Measurements from ENCODE around the gene JMJD8. TPM values are rescaled to one million over a fixed set of nuclear protein-coding genes. Genes with fewer than 3 reads are reported as not detected.

JMJD8 gene
- total RNA-seq, 4 donors from 2014 or later, result 73.2 to 114 (median 88.1) TPM

- 100% methylated on average over 3 of the region's 22 CpGs for WGBS
- peaks cover 10 to 25% (median 20%) of the 10 kb centered on the region in 4 donors for H3K4me1 ChIP-seq
- no peak overlapping the region for H3K27ac ChIP-seq (replicated peaks in 1 of 4)
- TF ChIP-seq EP300 (IDR thresholded peaks at IDR 0.05), result no peak
- TF ChIP-seq, protein P1, sequence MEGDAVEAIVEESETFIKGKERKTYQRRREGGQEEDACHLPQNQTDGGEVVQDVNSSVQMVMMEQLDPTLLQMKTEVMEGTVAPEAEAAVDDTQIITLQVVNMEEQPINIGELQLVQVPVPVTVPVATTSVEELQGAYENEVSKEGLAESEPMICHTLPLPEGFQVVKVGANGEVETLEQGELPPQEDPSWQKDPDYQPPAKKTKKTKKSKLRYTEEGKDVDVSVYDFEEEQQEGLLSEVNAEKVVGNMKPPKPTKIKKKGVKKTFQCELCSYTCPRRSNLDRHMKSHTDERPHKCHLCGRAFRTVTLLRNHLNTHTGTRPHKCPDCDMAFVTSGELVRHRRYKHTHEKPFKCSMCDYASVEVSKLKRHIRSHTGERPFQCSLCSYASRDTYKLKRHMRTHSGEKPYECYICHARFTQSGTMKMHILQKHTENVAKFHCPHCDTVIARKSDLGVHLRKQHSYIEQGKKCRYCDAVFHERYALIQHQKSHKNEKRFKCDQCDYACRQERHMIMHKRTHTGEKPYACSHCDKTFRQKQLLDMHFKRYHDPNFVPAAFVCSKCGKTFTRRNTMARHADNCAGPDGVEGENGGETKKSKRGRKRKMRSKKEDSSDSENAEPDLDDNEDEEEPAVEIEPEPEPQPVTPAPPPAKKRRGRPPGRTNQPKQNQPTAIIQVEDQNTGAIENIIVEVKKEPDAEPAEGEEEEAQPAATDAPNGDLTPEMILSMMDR (IDR thresholded peaks at IDR 0.05), result no peak
- no peak for TF ChIP-seq POLR2AphosphoS5 (IDR thresholded peaks at IDR 0.05)
- TF ChIP-seq POLR2A (IDR thresholded peaks at IDR 0.05; ENCODE audit: low read depth), result no peak
- H3K9me3 ChIP-seq, result no peaks in the 10 kb centered on the region
- H3K36me3 ChIP-seq, result peaks cover 0 to 62% (median 37%) of the 10 kb centered on the region in 4 donors
- H3K4me3 ChIP-seq, result no peak overlapping the region
- intact Hi-C loops (cut with DNase I), result no loop called here
- no peaks in the 10 kb centered on the region for H3K27me3 ChIP-seq
- no peak for DNase-seq (ENCODE audit: extremely low spot score)
Observed at GRCh38 chr16:657487-657886, 26.6 kb downstream of the JMJD8 start.

DNA sequence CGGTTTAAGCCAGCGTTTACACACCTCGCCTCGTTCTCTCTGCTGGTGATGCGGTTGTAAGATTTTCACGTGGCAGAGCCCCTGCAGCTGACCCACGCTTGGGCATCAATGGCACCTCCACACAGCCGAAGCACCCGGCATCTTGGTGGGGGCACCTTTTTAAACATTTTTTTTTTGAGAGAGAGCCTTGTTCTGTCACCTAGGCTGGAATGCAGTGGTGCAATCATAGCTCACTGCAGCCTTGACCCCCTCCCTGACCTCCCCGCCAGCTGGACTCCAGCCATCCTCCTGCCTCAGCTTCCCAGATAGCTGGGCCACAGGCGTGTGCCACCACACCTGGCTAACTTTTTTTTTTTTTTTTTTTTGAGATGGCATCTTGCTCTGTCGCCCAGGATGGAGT, 30.1 kb downstream of the JMJD8 start:
- H3K4me3 ChIP-seq, result no peak overlapping the region
- TF ChIP-seq EP300 (IDR thresholded peaks at IDR 0.05), result no peak
- TF ChIP-seq POLR2A (IDR thresholded peaks at IDR 0.05; ENCODE audit: low read depth), result no peak
- TF ChIP-seq, protein P1 (IDR thresholded peaks at IDR 0.05), result no peak
- TF ChIP-seq POLR2AphosphoS5 (IDR thresholded peaks at IDR 0.05), result no peak
- 91% methylated on average over 12 of the region's 12 CpGs for whole genome bisulfite sequencing
- H3K36me3 ChIP-seq, result peaks cover 0 to 70% (median 40%) of the 10 kb centered on the region in 4 donors
- no peak for DNase-seq (ENCODE audit: extremely low spot score)
- H3K27ac ChIP-seq (replicated peaks in 1 of 4), result no peak overlapping the region
- no peaks in the 10 kb centered on the region for H3K27me3 ChIP-seq
- H3K4me1 ChIP-seq, result peaks cover 8 to 21% (median 13%) of the 10 kb centered on the region in 4 donors
- intact Hi-C loops (cut with DNase I), result no loop called here
- no peaks in the 10 kb centered on the region for H3K9me3 ChIP-seq

DNA sequence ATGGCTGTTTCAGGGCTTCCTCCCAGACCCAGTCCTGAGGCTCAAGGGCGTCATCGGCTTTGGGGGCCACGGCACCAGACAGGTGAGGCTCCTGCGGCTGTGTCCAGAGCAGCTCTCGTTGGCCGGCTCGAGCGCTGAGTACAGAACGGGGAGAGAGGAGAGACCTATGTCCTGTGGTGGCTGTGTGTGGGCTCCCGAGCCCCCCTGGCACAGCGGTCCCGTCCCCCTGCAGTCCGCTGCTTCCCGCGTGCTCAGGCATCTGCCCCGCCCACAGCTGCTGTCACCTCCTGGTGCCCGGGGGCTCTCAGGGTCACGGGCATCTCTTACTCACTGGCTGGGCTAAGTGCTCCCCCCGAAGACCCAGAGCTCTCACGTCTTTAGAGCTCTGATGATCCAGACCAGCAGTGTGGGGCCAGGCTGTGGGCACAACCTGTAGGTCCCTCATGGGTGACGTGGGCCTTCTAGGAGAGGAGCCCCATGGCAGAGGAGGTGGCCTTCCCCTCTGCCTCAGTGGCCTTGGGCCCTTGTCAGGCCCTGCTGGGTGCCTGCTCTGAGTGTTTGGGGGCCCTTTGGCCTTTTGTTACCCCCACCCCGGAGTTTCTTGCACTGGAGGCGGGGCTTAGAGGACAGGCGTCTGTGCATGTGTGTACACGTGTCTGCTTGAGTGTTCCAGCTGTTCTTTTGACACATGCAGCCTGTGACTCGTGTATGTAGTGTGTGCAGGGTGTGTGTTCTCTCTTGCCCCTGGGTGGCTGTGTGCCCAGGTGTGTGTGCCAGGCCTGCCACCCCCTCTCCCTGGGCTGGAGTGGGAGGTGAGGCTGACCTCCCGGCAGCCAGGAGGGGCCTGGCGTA, 31.5 kb downstream of the JMJD8 start:
- Histone ChIP-seq H3K4me1 (peaks cover 19 to 32% (median 25%) of the 10 kb centered on the region in 4 donors), H3K36me3 (peaks cover 0 to 56% (median 30%) of the 10 kb centered on the region in 4 donors), H3K27ac (replicated peaks in 1 of 4) (no peak overlapping the region), H3K9me3 (no peaks in the 10 kb centered on the region), H3K4me3 (no peak overlapping the region), H3K27me3 (no peaks in the 10 kb centered on the region)
- intact Hi-C loops (cut with DNase I), result no loop called here
- 82% methylated on average over 13 of the region's 28 CpGs for WGBS
- DNase-seq (ENCODE audit: extremely low spot score), result no peak
- TF ChIP-seq POLR2A (IDR thresholded peaks at IDR 0.05; ENCODE audit: low read depth), result no peak
- TF ChIP-seq EP300 (IDR thresholded peaks at IDR 0.05), result no peak
- no peak for TF ChIP-seq POLR2AphosphoS5 (IDR thresholded peaks at IDR 0.05)
- TF ChIP-seq, protein P1 (IDR thresholded peaks at IDR 0.05), result no peak

- Histone ChIP-seq H3K27me3 (no peaks in the 10 kb centered on the region), H3K9me3 (no peaks in the 10 kb centered on the region), H3K4me1 (peaks cover 28 to 40% (median 34%) of the 10 kb centered on the region in 4 donors), H3K27ac (replicated peaks in 1 of 4) (no peak overlapping the region), H3K4me3 (no peak overlapping the region), H3K36me3 (peaks cover 0 to 52% (median 24%) of the 10 kb centered on the region in 4 donors)
- TF ChIP-seq POLR2AphosphoS5 (IDR thresholded peaks at IDR 0.05) (no peak), EP300 (IDR thresholded peaks at IDR 0.05) (no peak), POLR2A (IDR thresholded peaks at IDR 0.05; ENCODE audit: low read depth) (no peak)
- TF ChIP-seq, protein P1 (IDR thresholded peaks at IDR 0.05), result no peak
- no peak for DNase-seq (ENCODE audit: extremely low spot score)
- WGBS, result 88% methylated on average over 15 of the region's 22 CpGs
- intact Hi-C loops (cut with DNase I), result no loop called here
Observed at GRCh38 chr16:651844-652243, 32.3 kb downstream of the JMJD8 start.

Measured in esophagus muscularis mucosa (tissue), 4 donors.